GM21526 (cell line): ENCODE data around the gene PITPNM2.

Experiments used
- ATAC-seq: cut with Tn5 transposase; IDR thresholded peaks from one replicate; pipeline ENCODE4 v1.9.1; 2021; ENCODE audit warnings: moderate library complexity; ENCODE audit not compliant: unreplicated experiment, low FRiP score

Gene PITPNM2

DNA sequence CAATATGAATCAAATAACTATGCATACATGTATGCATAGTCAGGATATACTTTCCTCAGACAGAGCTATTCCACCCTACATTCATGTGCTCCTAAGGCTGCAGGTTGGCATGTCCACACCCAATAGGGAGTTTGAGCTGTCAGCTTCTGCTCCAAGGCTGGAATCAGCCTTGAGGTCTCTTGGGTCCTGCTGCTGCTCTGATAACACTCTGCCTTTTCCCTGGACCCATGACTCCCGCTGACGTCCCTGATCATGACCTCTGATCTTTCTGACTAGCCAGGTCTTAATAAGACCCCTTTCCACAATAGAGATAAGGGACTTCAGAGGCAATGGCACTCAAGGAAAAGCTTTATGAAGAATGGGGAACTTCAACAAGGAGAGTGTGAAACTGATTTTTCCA is 5.7 kb downstream of the PITPNM2 start:
- no peak for ATAC-seq

DNA sequence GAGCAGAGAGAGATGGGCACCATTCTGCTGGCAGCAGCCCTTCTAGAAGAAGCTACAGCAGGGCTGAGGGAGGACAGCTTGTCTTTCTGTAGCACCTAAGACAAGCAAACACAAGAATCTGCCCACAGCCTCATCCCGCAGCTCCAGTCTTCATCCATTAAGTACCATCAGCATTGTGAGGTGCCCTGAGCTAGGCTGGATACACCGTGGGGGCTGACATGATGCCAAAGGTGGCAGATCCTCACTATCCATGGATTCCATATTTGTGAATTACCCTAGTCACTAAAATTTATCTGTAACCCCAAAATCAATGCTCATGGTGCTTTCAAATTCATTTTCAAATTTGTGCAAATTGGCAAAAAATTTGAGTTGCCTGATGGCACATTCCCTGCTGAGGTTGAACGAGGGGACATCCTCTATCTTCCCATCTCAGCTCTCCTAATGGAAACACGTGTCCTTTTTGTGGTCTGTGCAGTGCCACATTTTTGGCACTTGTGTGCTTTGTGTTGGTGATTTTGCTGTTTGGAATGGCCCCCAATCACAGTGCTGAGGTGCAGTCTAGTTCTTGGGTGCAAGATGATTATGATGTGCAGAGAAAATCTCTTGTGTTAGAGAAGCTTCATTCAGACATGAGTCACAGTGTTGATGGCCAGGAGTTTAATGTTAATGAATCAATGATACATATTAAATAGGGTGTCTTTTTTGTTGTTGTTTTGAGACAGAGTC is 7.0 kb downstream of the PITPNM2 start:
- no peak for ATAC-seq

GRCh38 chr12:123142921-123143735 is 7.8 kb downstream of the PITPNM2 start:
- ATAC-seq = no peak

DNA sequence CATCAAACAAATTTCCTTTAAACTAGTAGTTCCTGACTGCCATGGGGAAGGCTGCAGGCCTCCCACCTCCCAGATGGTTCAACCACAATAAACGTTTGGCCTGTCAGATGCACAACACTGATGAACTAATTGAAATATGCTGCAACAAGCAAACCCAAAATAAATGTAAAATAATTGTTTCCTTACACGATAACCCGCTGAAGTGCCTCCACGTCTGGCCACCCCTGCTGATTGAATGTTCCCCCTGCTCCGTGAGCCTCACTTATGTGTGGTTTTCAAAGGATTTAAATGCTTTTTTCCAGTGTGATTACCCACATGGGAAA is 8.4 kb downstream of the PITPNM2 start:
- ATAC-seq = no peak

DNA sequence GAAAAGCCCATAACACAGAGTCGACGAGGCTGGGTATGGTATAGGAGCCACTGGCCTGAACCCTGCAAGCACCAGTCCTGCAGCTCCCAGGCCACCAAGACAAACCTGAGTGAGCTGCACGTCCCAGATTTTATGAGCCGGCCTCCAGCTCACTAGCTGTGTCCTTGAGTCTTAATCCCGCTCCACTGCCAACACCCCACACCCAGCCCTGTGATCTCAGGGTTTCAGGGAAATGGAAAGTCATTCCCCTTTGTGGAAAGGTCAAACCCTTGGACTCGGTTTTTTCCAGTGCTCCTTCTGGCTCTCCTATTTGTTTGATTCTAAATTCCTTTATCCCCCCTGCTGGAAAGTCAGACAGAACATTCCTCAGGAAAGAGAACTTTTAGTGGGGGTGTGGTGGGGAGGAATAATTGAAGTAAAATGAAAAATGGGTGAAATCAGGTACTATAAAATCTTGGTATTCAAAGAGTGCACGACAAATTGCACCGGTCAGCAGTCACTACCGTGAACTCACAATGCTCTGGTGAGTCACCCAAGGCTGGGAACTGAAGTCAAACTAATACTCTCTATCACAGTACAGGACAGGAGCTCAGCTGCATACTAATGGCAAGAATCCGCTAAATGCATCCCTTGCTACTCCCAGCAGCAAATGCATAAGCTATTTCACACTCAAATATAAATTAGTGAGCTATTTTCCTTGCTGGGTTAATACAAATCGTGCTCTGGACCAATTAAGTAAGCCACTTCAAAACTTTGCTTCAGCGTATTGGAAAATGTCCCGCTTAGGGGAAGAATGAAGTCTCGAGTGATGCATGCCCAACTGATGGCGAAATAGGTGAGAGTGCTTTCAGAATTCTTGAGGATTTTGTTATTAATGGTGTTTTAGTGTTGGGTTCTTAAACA is 9.0 kb downstream of the PITPNM2 start:
- no peak for ATAC-seq

GRCh38 chr12:123140676-123141614 is 9.9 kb downstream of the PITPNM2 start:
- no peak for ATAC-seq

DNA sequence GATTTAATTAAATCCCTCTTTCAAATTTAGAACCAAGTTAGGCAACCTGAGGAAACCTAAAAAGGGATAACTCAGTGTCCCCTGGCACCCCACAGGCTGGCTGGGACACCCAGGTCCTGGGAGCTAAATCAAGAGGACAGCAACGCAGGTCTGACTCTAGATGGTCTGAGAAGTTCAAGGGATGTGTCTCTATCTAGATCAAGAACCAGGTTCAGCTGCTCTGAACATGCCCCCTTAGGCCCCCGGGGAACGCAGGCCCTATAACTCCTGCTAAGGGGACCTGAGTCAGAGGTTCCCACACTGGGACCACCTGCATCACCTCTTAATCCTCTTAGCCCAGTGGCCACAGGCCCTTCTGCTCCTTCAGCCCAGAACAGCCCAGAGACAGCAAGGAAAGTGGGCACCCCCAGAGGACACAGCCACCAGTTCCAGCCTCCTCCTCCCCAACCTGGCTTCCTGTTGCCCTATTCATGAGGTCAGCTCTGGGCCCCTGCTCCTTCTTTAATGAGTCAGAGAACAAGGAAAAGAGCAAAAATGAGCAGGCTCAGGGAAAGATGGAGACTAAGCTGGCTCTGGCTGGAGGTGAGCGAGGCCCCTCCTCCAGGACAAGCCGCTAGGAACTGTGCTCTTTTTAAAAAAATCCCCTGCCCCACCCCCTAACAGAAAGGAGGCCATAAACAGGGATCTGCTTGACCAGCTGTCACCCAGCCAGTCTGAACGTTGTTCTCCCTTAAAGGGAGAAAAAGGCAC is 10.8 kb downstream of the PITPNM2 start:
- ATAC-seq = no peak

GRCh38 chr12:123135688-123136087 is 15.2 kb downstream of the PITPNM2 start:
- ATAC-seq = no peak

- no peak for ATAC-seq
Observed at GRCh38 chr12:123134826-123135225, 16.1 kb downstream of the PITPNM2 start.

DNA sequence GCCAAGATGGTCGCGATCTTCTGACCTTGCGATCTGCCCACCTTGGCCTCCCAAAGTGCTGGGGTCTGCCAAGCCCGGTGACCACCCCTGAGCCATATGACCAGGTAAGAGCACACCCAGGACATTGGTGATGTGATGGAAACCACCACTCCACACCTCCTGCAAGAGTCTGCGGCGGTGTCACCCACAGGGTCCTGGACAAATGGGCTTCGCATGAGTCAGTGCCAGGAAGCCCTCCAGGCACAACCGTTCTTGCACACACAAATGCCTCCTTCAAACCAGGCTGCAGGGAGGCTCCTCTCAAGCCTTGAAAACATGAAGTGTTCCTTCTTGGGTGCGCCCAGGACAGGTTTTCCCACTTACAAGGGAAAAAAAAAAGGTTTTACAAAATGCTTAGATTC is 16.6 kb downstream of the PITPNM2 start:
- no peak for ATAC-seq

DNA sequence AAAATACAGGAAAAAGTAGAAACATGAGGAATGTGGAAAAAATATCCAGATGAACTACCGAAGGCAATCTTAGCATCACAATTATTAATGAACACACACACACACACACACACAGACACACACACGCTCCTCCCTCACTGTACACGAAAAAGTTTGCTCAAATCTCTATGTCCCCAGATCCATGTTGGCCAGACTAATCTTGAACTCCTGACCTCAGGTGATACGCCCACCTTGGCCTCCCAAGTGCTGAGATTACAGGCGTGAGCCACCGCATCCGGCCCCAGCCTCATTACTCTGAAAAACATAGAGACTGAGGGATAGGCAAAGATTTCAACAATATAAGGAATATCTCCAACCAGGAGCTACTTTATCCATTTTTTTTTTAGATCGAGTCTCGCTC is 17.2 kb downstream of the PITPNM2 start:
- ATAC-seq = no peak

DNA sequence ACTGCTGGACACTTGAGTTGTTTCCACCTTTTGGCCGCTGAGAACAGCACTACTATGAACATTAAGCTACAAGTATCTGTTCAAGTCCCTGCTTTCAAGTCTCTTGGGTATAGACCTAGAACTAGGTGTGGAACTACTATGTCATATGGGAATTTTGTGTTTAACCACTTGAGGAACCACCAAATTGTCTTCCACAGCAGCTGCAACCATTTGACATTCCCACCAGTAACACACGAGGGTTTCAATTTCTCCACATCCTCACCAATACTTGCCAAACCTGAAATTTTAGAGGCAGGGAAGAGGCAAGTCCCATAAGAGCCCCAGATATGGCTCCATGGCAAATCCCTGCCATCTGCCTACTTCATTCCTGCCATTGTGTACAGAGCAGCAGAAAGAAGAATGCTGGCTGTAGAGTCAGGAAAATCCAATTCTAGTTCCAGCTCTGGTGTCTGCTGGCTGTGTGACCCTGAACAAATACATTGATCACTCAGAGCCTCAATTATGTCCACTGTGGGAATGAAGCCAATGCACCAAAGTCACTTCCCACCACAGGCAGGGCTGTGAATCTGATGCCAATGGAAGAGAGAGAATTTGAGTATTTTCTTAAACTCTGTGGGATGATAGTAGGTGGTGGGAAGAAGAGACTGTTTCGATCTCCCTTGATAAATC is 17.8 kb downstream of the PITPNM2 start:
- ATAC-seq = no peak

- no peak for ATAC-seq
Observed at GRCh38 chr12:123131879-123132402, 18.9 kb downstream of the PITPNM2 start.

DNA sequence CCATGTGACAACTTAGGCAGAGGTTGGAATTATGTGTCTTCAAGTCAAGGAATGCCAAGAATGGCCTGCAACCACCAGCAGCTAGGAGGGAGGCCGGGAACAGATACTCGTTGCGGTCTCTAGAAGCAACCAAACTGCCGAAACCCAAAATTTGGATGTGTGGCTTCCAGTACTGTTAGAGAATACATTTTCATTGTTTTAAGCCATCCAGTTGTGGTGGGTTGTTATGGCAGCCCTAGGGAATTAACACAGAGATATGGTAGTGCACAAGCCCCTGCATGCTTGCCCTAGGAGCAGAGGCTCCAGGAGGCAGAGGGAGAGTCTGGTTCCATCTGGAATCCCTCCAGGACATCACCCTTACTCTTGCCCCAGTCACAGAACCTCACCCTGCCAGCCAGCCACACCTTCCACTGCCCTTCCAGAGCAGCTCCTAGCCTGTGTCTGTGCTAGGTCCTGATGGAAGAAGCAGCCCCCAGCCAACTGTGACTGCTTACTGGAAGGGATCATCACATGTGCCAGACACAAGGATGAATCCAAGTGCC is 19.5 kb downstream of the PITPNM2 start:
- no peak for ATAC-seq

DNA sequence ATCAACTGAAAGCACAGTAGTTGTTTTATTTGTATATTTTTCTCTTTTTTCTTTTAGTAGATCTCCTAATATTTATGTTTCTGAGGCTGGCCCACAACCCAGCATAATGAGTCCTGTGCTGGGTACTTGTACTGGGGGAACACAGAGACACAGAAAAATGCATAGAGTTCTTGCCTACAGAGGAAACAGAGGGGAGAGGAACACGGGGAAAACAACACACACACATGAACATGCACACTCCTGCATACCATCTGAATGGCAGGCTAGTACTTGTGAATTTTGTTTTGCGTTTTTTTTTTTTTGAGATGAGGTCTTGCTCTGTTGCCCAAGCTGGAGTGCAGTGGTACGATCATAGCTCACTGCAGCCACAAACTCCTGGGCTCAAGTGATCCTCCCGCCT is 21.3 kb downstream of the PITPNM2 start:
- ATAC-seq = no peak

DNA sequence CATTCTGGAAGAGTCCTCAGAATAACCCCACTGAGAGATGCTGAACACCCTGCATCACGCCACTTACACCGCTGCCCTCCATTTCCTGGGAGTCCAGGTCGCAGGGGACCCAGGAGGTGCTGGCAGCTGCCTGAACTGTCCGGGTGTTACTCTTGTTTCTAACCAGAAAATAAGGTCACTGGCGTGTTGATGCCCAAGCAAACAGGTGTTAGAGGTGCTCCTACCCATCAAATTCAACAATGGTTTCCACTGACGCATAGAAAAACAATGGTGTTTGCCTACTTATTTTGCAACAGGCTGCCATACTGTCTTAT is 23.8 kb downstream of the PITPNM2 start:
- ATAC-seq = no peak

GRCh38 chr12:123126294-123127181 is 24.4 kb downstream of the PITPNM2 start:
- ATAC-seq = no peak

GRCh38 chr12:123122626-123123025 is 28.3 kb downstream of the PITPNM2 start:
- no peak for ATAC-seq
